Sigmoid colon (tissue), 4 donors: ENCODE results near the gene RFT1.
"Not testable (repeated sequence)": the region's sequence is repeated elsewhere in the genome, so short reads cannot be mapped to it uniquely, and the experiment has no call there.

Experiments
- EP300 ChIP-seq, 4 donors: sonication (generic); formaldehyde crosslinking; IDR thresholded peaks; one replicate each; pipeline ENCODE4 v1.6.1; 2017; ENCODE audit warnings: antibody characterized with exemption in 4 of 4
- POLR2A ChIP-seq, 2 donors: fragments of 450-650 bp; IDR thresholded peaks; one replicate each; pipeline ENCODE4 v1.6.1; 2016; ENCODE audit warnings: antibody characterized with exemption in 2 of 2, mild to moderate bottlenecking in 2 of 2, moderate library complexity in 2 of 2
- TF ChIP-seq, protein P1 (sequence below), 4 experiments: fragments of 450-650 bp in 3 of 4; fragments of 200-600 bp in 1 of 4; IDR thresholded peaks; one replicate each; pipeline ENCODE4 v1.5.1; 2016 to 2019; ENCODE audit warnings: antibody characterized with exemption in 4 of 4, mild to moderate bottlenecking in 3 of 4, moderate library complexity in 2 of 4

DNA sequence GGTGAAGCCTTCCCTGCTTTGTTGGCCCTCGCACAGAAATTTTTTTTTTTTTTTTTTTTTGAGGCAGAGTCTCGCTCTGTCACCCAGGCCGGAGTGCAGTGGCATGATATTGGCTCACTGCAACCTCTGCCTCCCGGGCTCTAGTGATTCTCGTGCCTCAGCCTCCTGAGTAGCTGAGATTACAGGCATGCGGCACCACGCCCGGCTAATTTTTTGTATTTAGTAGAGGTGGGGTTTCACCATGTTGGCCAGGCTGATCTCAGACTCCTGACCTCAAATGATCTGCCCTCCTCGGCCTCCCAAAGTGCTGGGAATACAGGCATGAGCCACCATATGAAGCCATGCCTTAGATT is 20.8 kb upstream of the RFT1 start:
- TF ChIP-seq, protein P1, sequence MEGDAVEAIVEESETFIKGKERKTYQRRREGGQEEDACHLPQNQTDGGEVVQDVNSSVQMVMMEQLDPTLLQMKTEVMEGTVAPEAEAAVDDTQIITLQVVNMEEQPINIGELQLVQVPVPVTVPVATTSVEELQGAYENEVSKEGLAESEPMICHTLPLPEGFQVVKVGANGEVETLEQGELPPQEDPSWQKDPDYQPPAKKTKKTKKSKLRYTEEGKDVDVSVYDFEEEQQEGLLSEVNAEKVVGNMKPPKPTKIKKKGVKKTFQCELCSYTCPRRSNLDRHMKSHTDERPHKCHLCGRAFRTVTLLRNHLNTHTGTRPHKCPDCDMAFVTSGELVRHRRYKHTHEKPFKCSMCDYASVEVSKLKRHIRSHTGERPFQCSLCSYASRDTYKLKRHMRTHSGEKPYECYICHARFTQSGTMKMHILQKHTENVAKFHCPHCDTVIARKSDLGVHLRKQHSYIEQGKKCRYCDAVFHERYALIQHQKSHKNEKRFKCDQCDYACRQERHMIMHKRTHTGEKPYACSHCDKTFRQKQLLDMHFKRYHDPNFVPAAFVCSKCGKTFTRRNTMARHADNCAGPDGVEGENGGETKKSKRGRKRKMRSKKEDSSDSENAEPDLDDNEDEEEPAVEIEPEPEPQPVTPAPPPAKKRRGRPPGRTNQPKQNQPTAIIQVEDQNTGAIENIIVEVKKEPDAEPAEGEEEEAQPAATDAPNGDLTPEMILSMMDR (IDR thresholded peaks at IDR 0.05): not testable (repeated sequence)
- TF ChIP-seq EP300, POLR2A (IDR thresholded peaks at IDR 0.05): not testable (repeated sequence)
